ENCODE measurements around the gene RBM34.

RBM34 gene

DNA sequence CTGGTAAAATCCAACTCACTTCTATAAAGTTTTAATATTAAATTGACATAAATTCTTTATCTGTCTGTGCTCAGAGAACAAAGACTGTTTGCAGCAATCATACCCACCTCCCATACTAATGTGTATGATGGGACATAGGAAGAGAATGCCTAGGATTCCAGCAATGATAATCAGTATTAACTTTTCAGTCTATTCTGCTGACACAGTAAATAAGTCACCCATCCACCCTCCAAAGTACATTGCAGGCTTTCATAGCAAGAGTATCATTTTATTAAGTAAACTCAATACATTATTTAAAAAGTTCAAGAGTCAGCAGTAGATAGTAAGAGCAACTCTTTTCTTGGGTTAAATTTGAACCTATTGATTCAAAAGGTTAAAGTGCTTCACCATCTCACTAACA lies 8.8 kb downstream of the RBM34 start:
- no peak for DNase-seq (ENCODE audit: low read depth in 2 of 2)

- DNase-seq (ENCODE audit: low read depth in 2 of 2), result no peak
These were observed 10.0 kb downstream of the RBM34 start for GRCh38 chr1:235151033-235151432.

DNA sequence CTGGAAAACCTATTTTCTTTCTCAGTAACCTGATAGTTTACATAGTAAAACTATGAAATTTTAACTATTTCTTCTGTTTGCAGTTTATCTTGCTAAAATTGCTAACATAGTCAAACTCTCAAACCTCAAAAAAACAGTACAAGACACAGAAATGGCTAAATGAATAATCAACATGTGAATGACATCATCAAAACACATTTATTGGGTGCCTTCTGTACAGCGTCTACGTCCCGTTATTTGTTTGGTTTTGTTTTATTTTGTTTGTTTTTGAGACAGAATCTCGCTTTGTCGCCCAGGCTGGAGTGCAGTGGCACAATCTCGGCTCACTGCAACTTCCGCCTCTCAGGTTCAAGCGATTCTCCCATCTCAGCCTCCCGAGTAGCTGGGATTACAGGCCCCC lies 11.2 kb downstream of the RBM34 start:
- DNase-seq (ENCODE audit: low read depth in 2 of 2), result no peak

DNA sequence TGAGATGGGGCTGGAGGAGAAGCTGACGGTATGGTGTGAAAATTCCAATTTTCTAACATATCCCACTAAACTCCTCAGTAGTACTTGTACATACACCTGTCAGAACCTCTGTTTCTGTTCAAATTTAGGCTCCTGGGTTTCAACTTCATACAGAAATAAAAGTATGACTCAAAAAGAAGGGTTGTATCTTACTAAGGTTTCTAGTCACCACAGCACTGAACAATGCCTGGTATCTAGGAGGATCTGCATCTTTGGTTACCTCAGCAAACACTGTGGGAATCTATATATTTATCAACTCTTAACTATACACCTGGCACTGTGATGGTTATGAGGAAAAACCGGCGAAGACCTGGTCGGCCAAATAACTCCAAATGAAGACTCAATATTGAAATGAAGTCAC lies 13.8 kb downstream of the RBM34 start:
- DNase-seq (ENCODE audit: low read depth in 2 of 2), result no peak

- no peak for DNase-seq (ENCODE audit: low read depth in 2 of 2)
These were observed 15.4 kb downstream of the RBM34 start for GRCh38 chr1:235145639-235146038.

DNA sequence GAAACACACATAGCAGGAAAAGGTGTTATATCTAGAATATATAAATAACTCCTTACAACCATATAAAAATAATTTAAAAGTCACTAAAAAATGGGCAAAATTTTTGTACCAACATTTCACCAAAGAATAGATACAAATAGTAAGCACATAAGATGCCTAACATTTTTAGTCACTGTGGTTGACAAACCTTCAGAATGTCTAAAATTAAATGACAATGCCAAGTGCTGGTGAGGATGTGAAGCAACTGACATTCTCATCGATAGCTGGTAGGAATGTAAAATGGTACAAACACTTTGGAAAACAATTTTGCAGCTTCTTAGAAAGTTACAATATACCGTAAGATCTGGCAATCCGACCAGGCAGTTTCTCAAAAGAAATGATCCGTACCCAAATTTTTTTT lies 18.1 kb downstream of the RBM34 start:
- DNase-seq (ENCODE audit: low read depth in 2 of 2), result no peak

GRCh38 chr1:235139315-235139714 lies 21.7 kb downstream of the RBM34 start:
- no peak for DNase-seq (ENCODE audit: low read depth in 2 of 2)

DNA sequence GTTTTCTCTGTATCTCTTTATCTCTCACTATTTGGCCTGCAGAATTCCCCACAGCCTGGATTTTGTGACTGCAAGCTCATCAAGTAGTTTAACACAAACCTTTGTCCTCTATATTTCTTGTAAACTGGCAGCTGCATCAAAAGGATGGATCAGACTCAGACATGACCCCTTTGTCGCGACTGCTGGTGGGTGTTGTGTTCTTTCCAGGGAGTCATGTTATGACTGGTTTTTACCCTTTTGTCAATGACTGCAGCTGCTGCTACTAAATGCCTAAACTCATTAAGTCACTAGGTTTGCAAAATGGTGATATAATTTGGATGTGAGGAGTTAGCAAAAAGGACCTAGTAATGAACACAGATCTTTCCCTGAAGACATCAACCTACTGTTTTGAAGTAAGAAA lies 22.2 kb downstream of the RBM34 start:
- DNase-seq (ENCODE audit: low read depth in 2 of 2), result no peak

DNA sequence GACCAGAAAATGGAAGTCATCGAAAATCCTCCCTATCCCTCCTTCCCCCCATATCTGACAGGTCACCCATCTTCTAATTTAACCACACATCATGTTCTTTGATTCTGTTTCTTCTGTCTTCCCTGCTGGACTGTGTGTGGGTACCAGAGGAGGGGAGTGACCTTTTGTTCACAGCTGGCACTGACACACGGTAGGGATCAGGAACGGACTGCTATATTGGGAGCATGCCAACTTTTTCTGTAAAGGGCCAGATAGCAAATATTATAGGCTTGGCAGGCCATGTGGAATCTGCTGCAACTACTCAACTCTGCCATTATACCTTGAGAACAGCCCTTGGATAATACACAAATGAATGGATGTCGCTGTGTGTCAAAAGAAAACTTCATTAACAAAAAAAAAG lies 24.9 kb downstream of the RBM34 start:
- DNase-seq (ENCODE audit: low read depth in 2 of 2), result no peak

DNA sequence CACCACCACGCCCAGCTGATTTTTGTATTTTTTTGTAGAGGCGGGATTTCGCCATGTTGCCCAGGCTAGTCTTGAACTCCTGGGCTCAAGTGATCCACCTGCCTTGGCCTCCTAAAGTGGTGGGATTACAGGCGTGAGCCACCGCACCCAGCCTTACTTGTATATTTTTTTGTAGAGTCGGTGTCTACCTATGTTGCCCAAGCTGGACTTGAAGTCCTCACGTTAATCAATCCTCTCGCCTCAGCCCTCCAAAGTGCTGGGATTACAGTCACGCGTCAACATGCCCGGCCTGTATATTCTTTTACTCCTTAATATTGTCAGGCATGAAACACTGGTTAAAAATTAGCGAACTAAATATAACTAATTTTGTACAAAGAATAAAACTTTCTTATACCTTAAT lies 26.9 kb downstream of the RBM34 start:
- DNase-seq (ENCODE audit: low read depth in 2 of 2), result no peak

- no peak for DNase-seq (ENCODE audit: low read depth in 2 of 2)
These were observed 28.0 kb downstream of the RBM34 start for GRCh38 chr1:235133086-235133485.

DNA sequence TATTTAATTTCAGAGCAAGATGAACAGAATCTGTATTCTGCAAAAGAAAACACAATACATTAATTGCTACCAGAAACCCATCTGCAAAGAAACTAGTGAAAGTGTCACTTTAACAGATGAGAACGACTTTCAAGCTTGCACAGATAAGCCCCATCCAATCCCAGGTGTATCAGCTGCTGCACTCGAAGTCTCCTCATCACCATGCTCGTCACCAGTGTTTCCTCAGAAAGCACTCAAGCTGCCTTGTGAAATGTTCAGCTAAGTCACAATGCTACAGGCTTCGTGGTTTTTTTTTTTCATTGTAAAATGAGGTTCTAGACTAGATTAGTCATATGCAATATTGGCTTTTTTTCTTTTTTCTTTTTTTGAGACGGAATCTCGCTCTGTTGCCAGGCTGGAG lies 29.1 kb downstream of the RBM34 start:
- no peak for DNase-seq (ENCODE audit: low read depth in 2 of 2)

DNA sequence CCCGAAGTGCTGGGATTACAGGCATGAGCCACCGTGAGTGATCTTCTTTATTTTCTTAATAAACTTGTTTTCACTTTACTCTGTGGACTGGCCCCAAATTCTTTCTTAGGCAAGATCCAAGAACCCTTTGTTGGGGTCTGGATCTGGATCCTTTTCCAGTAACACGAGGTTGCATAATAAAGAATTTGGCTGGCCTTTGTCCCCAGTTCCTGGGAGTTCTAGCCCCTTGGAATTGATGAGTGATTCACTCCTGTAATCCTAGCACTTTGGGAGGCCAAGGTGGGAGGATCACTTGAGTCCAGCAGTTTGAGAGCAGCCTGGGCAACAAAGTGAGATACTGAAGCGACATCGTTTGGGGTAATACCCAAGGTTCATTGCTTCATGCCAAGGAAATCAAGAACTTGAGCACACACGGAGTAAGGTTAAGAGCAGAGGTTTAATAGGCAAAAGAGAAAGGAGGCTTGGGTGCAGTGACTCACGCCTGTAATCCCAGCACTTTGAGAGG lies 30.2 kb downstream of the RBM34 start:
- DNase-seq (ENCODE audit: low read depth in 2 of 2), result no peak

DNA sequence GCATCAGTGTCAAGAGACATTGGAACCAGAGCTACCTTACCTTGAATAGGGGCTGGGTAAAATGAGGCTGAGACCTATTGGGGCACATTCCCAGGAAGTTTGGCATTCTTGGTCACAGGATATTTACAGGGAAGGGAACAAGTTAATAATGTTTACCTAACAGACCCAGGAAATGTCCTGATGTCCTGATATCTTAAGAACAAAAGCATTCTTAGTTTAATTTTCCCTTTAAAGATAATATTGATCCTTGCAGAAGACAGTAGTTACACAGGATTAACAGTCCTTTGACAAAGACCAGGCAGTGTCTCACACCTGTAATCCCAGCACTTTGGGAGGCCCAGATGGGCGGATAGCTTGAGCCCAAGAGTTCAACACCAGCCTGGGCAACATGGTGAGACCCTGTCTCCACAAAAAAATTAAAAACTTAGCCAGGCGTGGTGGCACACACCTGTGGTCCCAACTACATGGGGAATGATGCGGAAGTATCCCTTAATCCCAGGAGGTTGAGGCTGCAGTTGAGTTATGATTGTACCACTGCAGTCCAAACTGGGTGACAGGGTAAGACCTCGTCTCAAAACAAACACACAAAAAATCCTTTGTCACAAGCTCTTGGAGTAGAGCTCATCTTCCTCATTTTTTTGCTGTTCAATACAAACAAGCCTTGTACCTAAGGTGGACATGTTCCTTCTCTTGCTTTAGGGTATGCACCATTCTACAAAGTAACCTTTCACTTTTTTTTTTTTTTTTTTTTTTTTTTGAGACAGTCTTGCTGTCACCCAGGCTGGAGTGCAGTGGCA lies 31.1 kb downstream of the RBM34 start:
- DNase-seq (ENCODE audit: low read depth in 2 of 2), result no peak

- peak; percentile 88 to 91 for DNase-seq (ENCODE audit: low read depth in 2 of 2)
These were observed 32.4 kb downstream of the RBM34 start, which contains the start of gene TOMM20 for GRCh38 chr1:235128456-235129328. Gene TOMM20, minus strand, starts transcription at chr1:235128837. Its CDS starts 122 bp downstream, at chr1:235128715.

DNA sequence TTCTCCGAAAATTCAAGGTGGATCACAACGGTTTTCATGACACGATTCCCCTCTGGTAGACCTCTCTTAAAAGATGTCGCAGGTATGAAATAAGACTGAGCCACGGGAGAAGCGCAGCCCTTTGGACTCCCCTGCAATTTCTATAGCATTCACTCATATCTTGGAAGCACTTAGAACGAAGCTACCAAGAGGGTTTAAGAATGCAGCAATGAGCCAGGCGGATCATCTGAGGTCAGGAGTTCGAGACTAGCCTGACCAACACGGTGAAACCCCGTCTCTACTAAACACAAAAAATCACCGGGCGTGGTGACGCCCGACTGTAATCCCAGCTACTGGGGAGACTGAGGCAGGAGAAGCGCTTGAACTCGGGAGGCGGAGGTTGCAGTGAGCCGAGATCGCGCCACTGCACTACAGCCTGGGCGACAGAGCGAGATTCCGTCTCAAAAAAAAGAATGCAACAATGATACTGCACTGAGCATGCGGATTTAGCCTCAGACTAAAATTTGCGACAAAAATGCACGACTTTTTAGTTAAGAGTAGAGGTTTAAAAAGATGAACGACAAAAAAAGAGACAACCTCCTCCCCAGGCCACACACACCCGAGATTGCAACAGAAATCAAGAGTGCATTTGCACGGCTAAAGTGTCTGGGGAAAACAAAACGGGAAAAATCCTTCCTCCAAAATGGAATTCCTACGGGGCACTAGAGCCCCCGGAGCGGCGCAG lies 33.2 kb downstream of the RBM34 start:
- DNase-seq (ENCODE audit: low read depth in 2 of 2), result no peak

GRCh38 chr1:235127203-235127602 lies 33.8 kb downstream of the RBM34 start:
- no peak for DNase-seq (ENCODE audit: low read depth in 2 of 2)

GRCh38 chr1:235124665-235125064 lies 36.4 kb downstream of the RBM34 start:
- DNase-seq (ENCODE audit: low read depth in 2 of 2), result no peak

GRCh38 chr1:235124111-235124510 lies 36.9 kb downstream of the RBM34 start:
- DNase-seq (ENCODE audit: low read depth in 2 of 2), result no peak

DNA sequence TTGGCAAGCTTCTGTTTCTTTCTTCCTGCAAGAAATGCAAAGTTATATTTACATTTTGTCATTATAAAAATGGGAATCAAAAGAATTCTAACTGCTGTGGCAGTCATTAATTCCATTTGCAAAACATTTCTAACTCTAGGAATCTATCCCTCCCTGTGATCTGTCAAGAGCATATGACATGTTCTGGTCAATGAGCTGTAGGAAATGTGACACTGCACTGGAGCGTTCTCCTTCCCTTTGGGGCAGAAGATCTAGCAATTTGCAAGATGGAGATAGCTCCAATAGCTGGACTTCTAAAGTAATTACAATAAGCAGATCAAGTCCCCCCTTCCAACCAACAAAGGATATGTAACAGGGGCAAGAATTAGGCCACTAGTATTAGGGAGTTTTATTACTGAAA lies 38.7 kb downstream of the RBM34 start:
- no peak for DNase-seq (ENCODE audit: low read depth in 2 of 2)

DNA sequence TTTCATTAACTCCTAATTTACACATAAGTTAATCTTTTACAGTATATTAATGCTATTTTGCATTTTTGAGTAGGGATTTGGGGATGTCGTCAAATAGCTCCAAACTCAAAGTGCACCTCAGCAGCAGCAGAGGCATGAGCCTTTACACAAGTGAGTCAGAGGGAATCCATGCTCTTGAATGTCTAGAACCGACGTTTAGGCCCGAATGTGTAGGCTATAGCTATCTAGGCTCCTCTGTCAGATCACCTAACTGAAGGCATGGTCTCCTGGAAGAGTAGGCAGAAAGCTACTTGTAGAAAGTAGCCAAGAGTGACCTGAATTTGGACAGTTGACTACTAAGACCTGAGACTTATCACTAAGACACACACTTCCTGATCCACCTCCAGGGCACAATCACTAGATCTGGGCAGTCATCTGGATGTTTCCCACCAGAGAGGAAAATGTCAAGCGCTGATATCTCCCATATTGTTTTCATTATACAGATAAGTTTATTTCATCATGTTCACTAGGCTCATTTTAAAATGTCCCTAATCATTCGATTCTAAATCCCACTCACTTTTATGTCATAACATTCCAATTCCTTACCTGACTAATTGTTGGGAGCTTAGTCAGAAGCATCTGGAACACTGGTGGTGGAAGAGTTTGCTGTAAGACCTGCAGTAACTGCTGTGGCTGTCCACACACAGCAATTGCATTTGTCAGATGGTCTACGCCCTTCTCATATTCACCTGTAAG lies 47.7 kb downstream of the RBM34 start:
- no peak for DNase-seq (ENCODE audit: low read depth in 2 of 2)

Data from stimulated activated CD8-positive, alpha-beta memory T cell treated with anti-CD3 and anti-CD28 coated beads, Interleukin-15, amount 100 ng/mL, for 4 hours (primary cell).